Adrenal gland (tissue), 5 donors: Measurements from ENCODE around the gene IPO11.

Experiments used
- POLR2A ChIP-seq, 2 donors: fragments of 450-650 bp; IDR thresholded peaks; one replicate each; pipeline ENCODE4 v1.6.1; 2017; ENCODE audit warnings: antibody characterized with exemption in 2 of 2, mild to moderate bottlenecking in 2 of 2, moderate library complexity in 1 of 2
- TF ChIP-seq, protein P1 (sequence below), 6 experiments: fragments of 450-650 bp in 4 of 6; fragments of 200-600 bp in 2 of 6; sonication (generic) in 1 of 6; IDR thresholded peaks; 1 replicate in 5 of 6; 2 replicates in 1 of 6; pipeline versions ENCODE4 v1.5.1 to v1.8.0; 2016 to 2021; ENCODE audit warnings: antibody characterized with exemption in 6 of 6, mild to moderate bottlenecking in 2 of 6, moderate library complexity in 1 of 6
- donor health status: DM: no; HTN: no; CAD: no.

DNA sequence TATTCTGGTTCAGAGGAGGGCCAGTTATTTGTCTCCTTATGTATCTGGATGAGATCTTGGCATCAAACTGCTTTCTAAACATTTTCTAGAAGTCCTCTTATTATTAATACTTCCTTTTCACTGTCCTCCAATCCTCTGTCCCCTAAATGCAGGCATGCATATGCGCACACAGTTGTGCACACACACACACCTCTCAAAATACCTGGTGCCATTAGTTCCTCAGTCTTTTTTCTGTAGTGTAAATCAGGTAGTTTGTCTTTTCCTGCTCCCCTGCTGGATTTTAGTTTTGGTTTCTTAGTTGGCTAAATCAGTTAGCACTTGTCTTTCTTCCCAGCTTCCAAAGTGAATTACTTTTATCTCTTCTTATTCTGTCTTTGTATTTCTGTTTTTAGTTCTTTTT lies 110.2 kb downstream of the IPO11 start:
- TF ChIP-seq POLR2A (IDR thresholded peaks at IDR 0.05) = no peak
- TF ChIP-seq, protein P1, sequence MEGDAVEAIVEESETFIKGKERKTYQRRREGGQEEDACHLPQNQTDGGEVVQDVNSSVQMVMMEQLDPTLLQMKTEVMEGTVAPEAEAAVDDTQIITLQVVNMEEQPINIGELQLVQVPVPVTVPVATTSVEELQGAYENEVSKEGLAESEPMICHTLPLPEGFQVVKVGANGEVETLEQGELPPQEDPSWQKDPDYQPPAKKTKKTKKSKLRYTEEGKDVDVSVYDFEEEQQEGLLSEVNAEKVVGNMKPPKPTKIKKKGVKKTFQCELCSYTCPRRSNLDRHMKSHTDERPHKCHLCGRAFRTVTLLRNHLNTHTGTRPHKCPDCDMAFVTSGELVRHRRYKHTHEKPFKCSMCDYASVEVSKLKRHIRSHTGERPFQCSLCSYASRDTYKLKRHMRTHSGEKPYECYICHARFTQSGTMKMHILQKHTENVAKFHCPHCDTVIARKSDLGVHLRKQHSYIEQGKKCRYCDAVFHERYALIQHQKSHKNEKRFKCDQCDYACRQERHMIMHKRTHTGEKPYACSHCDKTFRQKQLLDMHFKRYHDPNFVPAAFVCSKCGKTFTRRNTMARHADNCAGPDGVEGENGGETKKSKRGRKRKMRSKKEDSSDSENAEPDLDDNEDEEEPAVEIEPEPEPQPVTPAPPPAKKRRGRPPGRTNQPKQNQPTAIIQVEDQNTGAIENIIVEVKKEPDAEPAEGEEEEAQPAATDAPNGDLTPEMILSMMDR (IDR thresholded peaks at IDR 0.05) = no peak
